K562 (cell line): ENCODE results near the gene UBASH3B. TPM values are rescaled to one million over a fixed set of nuclear protein-coding genes. Genes with fewer than 3 reads are reported as not detected.

Experiments used
- ATAC-seq: fragments of 200-7000 bp; cut with Tn5 transposase; 3 replicates; pipeline ENCODE4 v1.9.1; 2020; ENCODE audit warnings: moderate library complexity
- BruUV-seq: library from RNA; stranded (reverse); fragments of 400-500 nt; replicated peaks from 2 replicates; lab custom pipeline; 2021; lab: Mats Ljungman, UMichigan
- CTCF ChIA-PET: fragments of 300-600 bp; formaldehyde crosslinking; extraction: SDS; loops from one replicate; lab custom pipeline; 2021; ENCODE audit warnings: low intra/inter-chr PET ratio; lab: Yijun Ruan, JAX
- POLR2A ChIA-PET: fragments of 300-600, 350-650 bp; sonication (Branson Sonifier 250); formaldehyde crosslinking; extraction: SDS; loops from one replicate; lab custom pipeline; 2021; ENCODE audit warnings: antibody characterized with exemption, inconsistent platforms; lab: Yijun Ruan, JAX
- DNase-seq, 4 experiments: peaks; one replicate each; pipeline versions ENCODE4 v3.0.0 to v3.0.0-alpha.2; 2011 to 2018; ENCODE audit warnings: low spot score in 3 of 4, mixed read lengths in 3 of 4; ENCODE audit errors: extremely low read depth in 1 of 4
- FAIRE-seq: peaks from 2 replicates; lab custom pipeline; 2011; peaks lifted over from hg19 to GRCh38; lab: Jason Lieb, UNC
- H2AFZ ChIP-seq: 2 replicates; pipeline ENCODE4 v1.6.0; 2011; ENCODE audit warnings: low read depth, low read length, control low read depth, inconsistent platforms
- H3K27ac ChIP-seq: fragments of 200-600 bp; 3 replicates; pipeline ENCODE4 v1.8.0; 2011; ENCODE audit warnings: low read depth, mild to moderate bottlenecking, control low read depth, inconsistent platforms, low read length, moderate library complexity, mixed read lengths; ENCODE audit errors: extremely low read depth
- H3K27me3 ChIP-seq, 2 experiments: fragments of 300-600 bp in 1 of 2; 2 replicates in 1 of 2; 3 replicates in 1 of 2; pipeline versions ENCODE4 v1.6.0 to v1.8.0; 2011; ENCODE audit warnings: inconsistent platforms in 2 of 2, low read length in 2 of 2, mild to moderate bottlenecking in 1 of 2, mixed read lengths in 1 of 2, moderate library complexity in 1 of 2; ENCODE audit not compliant: control insufficient read depth in 2 of 2, insufficient read depth in 2 of 2
- H3K36me3 ChIP-seq: fragments of 300-600 bp; 3 replicates; pipeline ENCODE4 v1.8.0; 2011; ENCODE audit warnings: mild to moderate bottlenecking, low read length, inconsistent platforms; ENCODE audit not compliant: control insufficient read depth, insufficient read depth
- H3K4me1 ChIP-seq, 2 experiments: fragments of 200-600 bp in 1 of 2; replicated peaks in 1 of 2; 2 replicates in 1 of 2; 3 replicates in 1 of 2; pipeline versions ENCODE4 v1.5.1 to v1.8.0; 2011; ENCODE audit warnings: inconsistent platforms in 2 of 2, low read length in 2 of 2, mild to moderate bottlenecking in 1 of 2, mixed read lengths in 1 of 2, moderate library complexity in 1 of 2; ENCODE audit not compliant: control insufficient read depth in 2 of 2, insufficient read depth in 2 of 2
- H3K4me2 ChIP-seq: 2 replicates; pipeline ENCODE4 v1.6.1; 2011; ENCODE audit warnings: low read length, control low read depth, inconsistent platforms, mixed read lengths; ENCODE audit not compliant: insufficient read depth
- H3K4me3 ChIP-seq: fragments of 200-600 bp; sonication (generic), shearing (Covaris generic); 2 replicates; pipeline ENCODE4 v1.5.1; 2016; ENCODE audit warnings: control low read depth, inconsistent platforms
- H3K79me2 ChIP-seq: fragments of 200-600 bp; 3 replicates; pipeline ENCODE4 v1.8.0; 2011; ENCODE audit warnings: low read length, inconsistent platforms; ENCODE audit not compliant: control insufficient read depth, insufficient read depth
- H3K9ac ChIP-seq, 2 experiments: 2 replicates each; pipeline versions ENCODE4 v1.6.0 to v1.6.1; 2011; ENCODE audit warnings: low read depth in 2 of 2, low read length in 2 of 2, control low read depth in 1 of 2, inconsistent platforms in 1 of 2, mild to moderate bottlenecking in 1 of 2, mixed read lengths in 1 of 2; ENCODE audit not compliant: insufficient read depth in 1 of 2
- H3K9me1 ChIP-seq: one replicate; pipeline ENCODE4 v1.6.0; 2011; ENCODE audit warnings: inconsistent platforms, mild to moderate bottlenecking, low read length, moderate library complexity; ENCODE audit not compliant: control insufficient read depth, insufficient read depth
- H3K9me3 ChIP-seq: replicated peaks from 2 replicates; pipeline ENCODE4 v1.5.1; 2011; ENCODE audit warnings: low read depth, low read length, inconsistent platforms; ENCODE audit not compliant: control insufficient read depth, insufficient read depth
- H4K20me1 ChIP-seq: replicated peaks from 2 replicates; pipeline ENCODE4 v1.6.1; 2011; ENCODE audit warnings: low read length, inconsistent platforms, mixed read lengths; ENCODE audit not compliant: control insufficient read depth, insufficient read depth
- BMI1 ChIP-seq: fragments of 150-350 bp; IDR thresholded peaks from 2 replicates; pipeline ENCODE4 v1.6.1; 2014; ENCODE audit warnings: low read length
- BRD9 ChIP-seq: fragments of 450-650 bp; IDR thresholded peaks from 2 replicates; pipeline ENCODE4 v1.6.1; 2018; ENCODE audit warnings: low read depth; ENCODE audit not compliant: partially characterized antibody
- CBFA2T3 ChIP-seq: fragments of 450-650 bp; IDR thresholded peaks from 2 replicates; pipeline ENCODE4 v1.6.1; 2017
- CLOCK ChIP-seq: fragments of 250-450 bp; sonication (Bioruptor Pico); IDR thresholded peaks from 2 replicates; pipeline ENCODE4 v1.4.0; 2020; ENCODE audit warnings: mild to moderate bottlenecking, moderate library complexity, borderline replicate concordance
- E2F3 ChIP-seq: fragments of 250-450 bp; sonication (Bioruptor Pico); IDR thresholded peaks from 2 replicates; pipeline ENCODE4 v1.4.0; 2020; ENCODE audit warnings: mild to moderate bottlenecking
- ILK ChIP-seq: fragments of 450-650 bp; IDR thresholded peaks from 2 replicates; pipeline ENCODE4 v1.6.1; 2016; ENCODE audit warnings: missing genetic modification characterization, low read depth, mild to moderate bottlenecking, missing compliant biosample characterization, moderate library complexity, borderline replicate concordance
- JUND ChIP-seq, 2 experiments: IDR thresholded peaks; 2 replicates in 1 of 2; 3 replicates in 1 of 2; pipeline ENCODE4 v1.6.1; 2011; ENCODE audit warnings: borderline replicate concordance in 2 of 2, low read depth in 2 of 2, low read length in 2 of 2, improper control_type of control experiment in 1 of 2, missing biosample characterization in 1 of 2, missing genetic modification characterization in 1 of 2, missing genetic modification reagents in 1 of 2
- PHB ChIP-seq: fragments of 250-450 bp; sonication (Bioruptor Pico); IDR thresholded peaks from 2 replicates; pipeline ENCODE4 v1.5.0; 2021
- POLR2B ChIP-seq: fragments of 450-650 bp; IDR thresholded peaks from 2 replicates; pipeline ENCODE4 v1.6.1; 2018; ENCODE audit warnings: low read depth; ENCODE audit not compliant: partially characterized antibody
- PRMT5 ChIP-seq: sonication (generic); formaldehyde crosslinking; IDR thresholded peaks from 2 replicates; pipeline ENCODE4 v1.5.0; 2020; ENCODE audit warnings: missing genetic modification reagents
- RFX7 ChIP-seq: fragments of 250-450 bp; sonication (Bioruptor Pico); IDR thresholded peaks from 2 replicates; pipeline ENCODE4 v1.5.1; 2021; ENCODE audit warnings: mild to moderate bottlenecking
- SMAD2 ChIP-seq: fragments of 150-350 bp; IDR thresholded peaks from 2 replicates; pipeline ENCODE4 v1.6.1; 2014; ENCODE audit warnings: low read depth, mild to moderate bottlenecking, low read length
- TAF7 ChIP-seq: fragments of 450-650 bp; IDR thresholded peaks from 2 replicates; pipeline ENCODE4 v1.6.1; 2016; ENCODE audit warnings: missing genetic modification characterization, missing compliant biosample characterization
- ZKSCAN3 ChIP-seq: fragments of 250-450 bp; sonication (Bioruptor Pico); IDR thresholded peaks from 2 replicates; pipeline ENCODE4 v1.4.0; 2020
- ZNF12 ChIP-seq: sonication (generic); formaldehyde crosslinking; IDR thresholded peaks from 2 replicates; pipeline ENCODE4 v1.4.0; 2020; ENCODE audit warnings: mild to moderate bottlenecking, missing genetic modification reagents
- ZNF561 ChIP-seq: fragments of 450-650 bp; formaldehyde crosslinking; conservative IDR thresholded peaks from 2 replicates; pipeline ENCODE4 v1.4.0; 2020; ENCODE audit warnings: mild to moderate bottlenecking, moderate library complexity
- WGBS: fragments of 100-300 bp; shearing (Covaris generic); methylation state at CpG from one replicate; pipeline ENCODE4 v1.1.6; 2016; ENCODE audit warnings: low coverage, mixed read lengths; ENCODE audit not compliant: insufficient coverage; ENCODE audit errors: missing lambda C conversion rate; 5-methylcytosine and 5-hydroxymethylcytosine counted together
- in situ Hi-C: fragments of 300-500 bp; cut with MboI; formaldehyde crosslinking; loops from 4 replicates; pipeline ENCODE4 v1.15.0; 2018; ENCODE audit warnings: inconsistent platforms, mixed read lengths
- intact Hi-C: fragments of 100-400 bp; cut with micrococcal nuclease; formaldehyde crosslinking; loops from 2 replicates; pipeline ENCODE4 v1.14.2; 2022
- polyA plus RNA-seq, 8 experiments: library from polyadenylated mRNA; depleted of rRNA in 4 of 8; stranded (reverse) in 5 of 8; unstranded in 3 of 8; fragments of >200 nt; fragmentation: Nextera tagmentation in 2 of 8; fragmentation: Illumina TruSeq in 1 of 8; extraction: Ambion mirVana in 2 of 8; extraction: Trizol in 1 of 8; gene quantifications; 2 replicates each; pipeline versions ENCODE4 v1.2.1 to v1.2.3, GENCODE V29; 2011 to 2014; ENCODE audit warnings: inconsistent platforms in 1 of 8, missing spikeins in 1 of 8
- total RNA-seq, 7 experiments: library from RNA; depleted of rRNA in 6 of 7; stranded (reverse); fragments of >200 nt in 6 of 7; fragmentation: Illumina TruSeq in 2 of 7; extraction: Trizol in 2 of 7; gene quantifications; 2 replicates each; pipeline versions ENCODE4 v1.2.1 to v1.2.3, GENCODE V29; 2011 to 2021; ENCODE audit warnings: low replicate concordance in 1 of 7

Gene UBASH3B
- total and polyA plus RNA-seq, 9 of the 15 experiments (the other 6 are each of a cell fraction or from before 2014, with no cell fraction given), result 0.01 to 0.31 (median 0.08) TPM; not detected in 2

GRCh38 chr11:122758339-122758738, 102.8 kb downstream of the UBASH3B start:
- no peak overlapping the region for H3K4me2 ChIP-seq
- BruUV-seq, result no TSS peak
- peaks cover 3 to 20% of the 10 kb centered on the region in 2 experiments; a peak in 3 of 5 replicates for H3K4me1 ChIP-seq
- DNase-seq, result no peak
- no peaks in the 10 kb centered on the region for H3K9me1 ChIP-seq
- no peaks in the 10 kb centered on the region for H4K20me1 ChIP-seq
- no peak overlapping the region for H3K4me3 ChIP-seq
- no peak for TF ChIP-seq RFX7 (CRISPR knock-in tag)
- TF ChIP-seq ZKSCAN3 (CRISPR knock-in tag), result no peak
- TF ChIP-seq ZNF12 (CRISPR knock-in tag), result no peak
- TF ChIP-seq BMI1, result no peak
- TF ChIP-seq, all 486 proteins: peak for 0
- CTCF ChIA-PET, result no interaction called here
- Histone ChIP-seq H3K27me3 (no peaks in the 10 kb centered on the region), H2AFZ (no peak overlapping the region), H3K9me3 (no peaks in the 10 kb centered on the region), H3K36me3 (no peaks in the 10 kb centered on the region), H3K9ac (no peak overlapping the region), H3K79me2 (no peaks in the 10 kb centered on the region), H3K27ac (no peak overlapping the region)
- 17% methylated on average over 8 of the region's 8 CpGs for WGBS
- in situ Hi-C loops (no loop called here), intact Hi-C loops (no loop called here)
- FAIRE-seq (no peak), ATAC-seq (no peak)
- POLR2A ChIA-PET, result interaction anchor here (0.6 kb wide), 1 partner anchor 43 kb away, joined by 4 read pairs; no protein-coding TSS in a partner anchor

- in situ Hi-C loops (no loop called here), intact Hi-C loops (no loop called here)
- POLR2A ChIA-PET, result no interaction called here
- FAIRE-seq (no peak), DNase-seq (no peak), ATAC-seq (no peak)
- CTCF ChIA-PET, result no interaction called here
- Histone ChIP-seq H2AFZ (no peak overlapping the region), H3K36me3 (no peaks in the 10 kb centered on the region), H3K27ac (no peak overlapping the region), H3K4me1 (peaks cover 3 to 20% of the 10 kb centered on the region in 2 experiments; a peak in 3 of 5 replicates), H3K4me3 (no peak overlapping the region), H3K9me1 (no peaks in the 10 kb centered on the region), H4K20me1 (no peaks in the 10 kb centered on the region), H3K27me3 (no peaks in the 10 kb centered on the region), H3K9me3 (no peaks in the 10 kb centered on the region), H3K9ac (no peak overlapping the region), H3K4me2 (no peak overlapping the region), H3K79me2 (no peaks in the 10 kb centered on the region)
- 0% methylated on average over 5 of the region's 5 CpGs for WGBS
- no TSS peak for BruUV-seq
- TF ChIP-seq ZNF561 (CRISPR knock-in tag) (no peak), ILK (no peak), CLOCK (CRISPR knock-in tag) (no peak), SMAD2 (no peak), E2F3 (CRISPR knock-in tag) (no peak), BRD9 (no peak), PRMT5 (CRISPR knock-in tag) (no peak), JUND (IDR thresholded peaks at IDR 0.05; ENCODE audit: borderline replicate concordance, low read depth, low read length) (no peak), JUND (tag; IDR thresholded peaks at IDR 0.05; ENCODE audit: borderline replicate concordance, low read depth, low read length) (no peak), POLR2B (no peak), RFX7 (CRISPR knock-in tag) (no peak), CBFA2T3 (no peak), TAF7 (no peak), PHB (CRISPR knock-in tag) (no peak)
Measured at GRCh38 chr11:122758974-122759373, 103.5 kb downstream of the UBASH3B start.
